HG03064 (cell line): ENCODE data around the gene ZSWIM8.
"Not testable (repeated sequence)": the region's sequence is repeated elsewhere in the genome, so short reads cannot be mapped to it uniquely, and the experiment has no call there.

Experiments
- ATAC-seq: cut with Tn5 transposase; IDR thresholded peaks from one replicate; pipeline ENCODE4 v1.9.1; 2021; ENCODE audit warnings: low read depth; ENCODE audit not compliant: unreplicated experiment

Gene ZSWIM8

GRCh38 chr10:73785211-73785720 lies at the start of gene ZSWIM8:
TSS of gene ZSWIM8 (plus strand) at chr10:73785606. CDS start at chr10:73785879, 273 bp downstream.
- peak; percentile 64 for ATAC-seq

- ATAC-seq = not testable (repeated sequence)
Observed at GRCh38 chr10:73740501-73741254, 44.7 kb upstream of the ZSWIM8 start.

- no peak for ATAC-seq
Observed at GRCh38 chr10:73742454-73742734, 43.0 kb upstream of the ZSWIM8 start.

- no peak for ATAC-seq
Observed at GRCh38 chr10:73743327-73743904, 42.0 kb upstream of the ZSWIM8 start.

- peak; percentile 81 for ATAC-seq
Observed at GRCh38 chr10:73743905-73744663, 41.3 kb upstream of the ZSWIM8 start, which contains the start of gene SEC24C. TSS of gene SEC24C (plus strand) at chr10:73744372. CDS start at chr10:73746833, 2,461 bp downstream.

GRCh38 chr10:73744664-73744975 lies 40.8 kb upstream of the ZSWIM8 start:
- ATAC-seq = peak; percentile 5

- no peak for ATAC-seq
Observed at GRCh38 chr10:73746721-73747120, 38.7 kb upstream of the ZSWIM8 start.

GRCh38 chr10:73750819-73751218 lies 34.6 kb upstream of the ZSWIM8 start:
- ATAC-seq = no peak

GRCh38 chr10:73756183-73756582 lies 29.2 kb upstream of the ZSWIM8 start:
- no peak for ATAC-seq

- ATAC-seq = no peak
Observed at GRCh38 chr10:73758704-73759511, 26.5 kb upstream of the ZSWIM8 start.

- no peak for ATAC-seq
Observed at GRCh38 chr10:73759512-73760115, 25.8 kb upstream of the ZSWIM8 start.

- no peak for ATAC-seq
Observed at GRCh38 chr10:73761781-73762180, 23.6 kb upstream of the ZSWIM8 start.

GRCh38 chr10:73762915-73763314 lies 22.5 kb upstream of the ZSWIM8 start:
- ATAC-seq = no peak

- ATAC-seq = no peak
Observed at GRCh38 chr10:73763343-73763742, 22.1 kb upstream of the ZSWIM8 start.

- no peak for ATAC-seq
Observed at GRCh38 chr10:73765066-73765465, 20.3 kb upstream of the ZSWIM8 start.

- ATAC-seq = no peak
Observed at GRCh38 chr10:73768881-73769280, 16.5 kb upstream of the ZSWIM8 start.

- ATAC-seq = no peak
Observed at GRCh38 chr10:73769396-73769795, 16.0 kb upstream of the ZSWIM8 start.

- peak; percentile 55 for ATAC-seq
Observed at GRCh38 chr10:73771722-73772280, 13.6 kb upstream of the ZSWIM8 start.

GRCh38 chr10:73772281-73773151 lies 12.9 kb upstream of the ZSWIM8 start:
- peak; percentile 56 for ATAC-seq
